T1000 (cell line): ENCODE data around the gene RAI2.

Experiments
- DNase-seq: peaks from one replicate; lab custom pipeline; 2025; ENCODE audit warnings: mixed read lengths; lab: John Stamatoyannopoulos, UW

The RAI2 gene

DNA sequence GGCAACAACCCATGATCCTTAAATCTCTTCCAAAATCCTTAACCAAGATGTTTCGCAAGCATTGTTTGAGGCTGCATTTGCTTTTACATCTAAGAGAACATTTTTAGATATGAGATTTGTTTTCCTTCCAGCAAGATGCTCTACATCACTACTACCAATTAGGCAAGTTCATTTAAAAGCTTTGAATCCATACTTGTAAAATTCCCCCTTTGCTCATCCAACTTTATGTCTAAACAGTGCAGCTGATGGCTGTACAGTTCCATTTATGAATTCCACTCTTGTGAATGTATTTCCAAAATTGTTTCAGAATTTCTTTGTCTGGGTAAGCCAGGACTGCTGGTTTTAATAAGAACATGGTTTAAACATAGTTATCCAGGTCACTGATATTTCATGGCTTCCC lies 31.5 kb downstream of the RAI2 start:
- no peak for DNase-seq

DNA sequence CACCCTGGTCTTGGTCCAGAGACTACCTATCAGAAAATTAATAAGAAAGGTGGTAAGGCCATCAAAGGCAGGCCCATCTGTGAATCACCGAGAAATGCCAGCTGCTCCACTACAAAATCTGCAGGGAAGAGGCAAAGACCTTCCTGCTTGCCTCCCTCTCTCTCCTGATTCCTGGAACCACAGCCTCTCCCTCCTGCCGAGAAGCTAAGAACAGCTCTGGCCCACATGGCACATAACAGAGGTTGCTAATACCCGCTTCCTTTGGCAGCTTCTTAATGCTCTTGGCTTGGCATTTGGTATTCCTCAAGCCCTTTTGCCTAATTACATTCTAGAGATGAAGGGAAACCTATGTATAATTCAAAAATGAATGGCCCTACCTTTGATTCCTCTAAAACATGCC lies 32.9 kb downstream of the RAI2 start:
- DNase-seq = no peak

DNA sequence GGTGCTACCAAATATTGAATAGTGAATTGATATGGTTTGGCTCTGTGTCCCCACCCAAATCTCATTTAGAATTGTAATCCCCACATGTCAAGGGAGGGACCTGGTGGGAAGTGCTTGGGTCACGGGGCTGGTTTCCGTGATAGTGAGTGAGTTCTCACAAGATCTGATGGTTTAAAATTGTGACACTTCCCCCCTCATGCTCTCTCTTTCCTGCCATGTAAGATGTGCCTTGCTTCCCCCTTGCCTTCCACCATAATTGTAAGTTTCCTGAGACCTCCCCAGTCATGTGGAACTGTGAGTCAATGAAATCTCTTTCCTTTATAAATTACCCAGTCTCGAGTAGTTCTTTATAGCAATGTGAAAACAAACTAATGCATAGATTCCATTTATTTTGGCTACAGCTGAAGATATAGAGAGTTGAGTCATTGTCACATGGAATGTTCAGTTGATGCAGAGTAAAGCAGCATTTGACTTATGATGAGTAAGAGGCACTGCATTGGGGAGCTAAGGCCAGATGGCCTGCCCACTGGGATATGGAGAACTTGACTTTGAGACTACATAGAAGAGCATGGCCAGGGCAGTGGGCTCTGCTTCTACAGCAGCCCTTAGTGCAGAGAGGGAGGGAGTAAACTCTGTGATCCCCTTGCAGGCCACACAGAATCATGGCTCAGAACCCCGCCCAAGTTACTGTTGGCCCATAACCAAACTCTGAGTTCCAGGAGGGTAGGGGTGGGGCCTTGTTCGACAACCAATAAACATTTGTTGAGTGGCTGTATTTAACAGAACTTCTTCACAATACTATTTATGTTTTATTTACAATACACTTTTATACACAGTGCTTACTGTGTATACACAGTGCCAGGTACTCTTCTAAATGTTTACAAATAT lies 34.2 kb downstream of the RAI2 start:
- no peak for DNase-seq

DNA sequence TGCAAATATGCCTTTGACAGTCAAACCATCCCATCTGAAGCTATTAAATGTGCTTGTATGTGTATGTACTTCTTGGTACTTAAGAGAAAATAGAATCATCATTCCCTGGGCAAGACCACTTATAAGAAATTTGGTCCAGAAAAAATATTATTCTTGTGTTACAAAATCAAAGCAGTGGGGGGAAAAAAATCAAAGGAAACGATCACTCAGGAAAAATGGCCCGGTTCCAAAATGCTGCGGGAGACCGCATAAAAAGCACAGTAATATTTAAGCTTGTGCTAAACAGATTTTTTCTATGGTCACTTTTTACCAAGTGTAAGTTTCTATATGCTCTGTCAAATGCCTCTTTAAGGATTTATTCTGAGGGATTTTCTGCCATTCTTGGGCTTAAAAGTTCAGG lies 36.1 kb downstream of the RAI2 start:
- DNase-seq = no peak

DNA sequence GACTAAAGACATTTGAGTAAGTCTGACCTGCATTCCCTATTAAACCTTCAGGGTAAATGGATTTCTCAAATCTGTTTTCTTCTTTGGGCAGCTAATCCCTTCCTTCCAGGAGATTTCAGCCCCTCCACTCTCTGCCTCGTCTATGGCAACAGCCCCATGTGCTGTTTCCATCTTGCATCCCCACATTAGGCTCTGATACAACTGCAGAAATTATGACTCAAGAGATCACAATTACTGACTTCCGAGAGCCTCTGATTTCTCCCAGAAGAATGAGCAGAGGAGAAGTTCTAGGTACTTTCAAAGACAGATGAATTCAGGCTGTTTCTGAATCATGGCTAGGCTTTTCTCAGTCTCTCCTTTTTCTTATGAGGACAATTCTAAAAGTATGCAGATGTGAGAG lies 38.7 kb downstream of the RAI2 start:
- DNase-seq = no peak

DNA sequence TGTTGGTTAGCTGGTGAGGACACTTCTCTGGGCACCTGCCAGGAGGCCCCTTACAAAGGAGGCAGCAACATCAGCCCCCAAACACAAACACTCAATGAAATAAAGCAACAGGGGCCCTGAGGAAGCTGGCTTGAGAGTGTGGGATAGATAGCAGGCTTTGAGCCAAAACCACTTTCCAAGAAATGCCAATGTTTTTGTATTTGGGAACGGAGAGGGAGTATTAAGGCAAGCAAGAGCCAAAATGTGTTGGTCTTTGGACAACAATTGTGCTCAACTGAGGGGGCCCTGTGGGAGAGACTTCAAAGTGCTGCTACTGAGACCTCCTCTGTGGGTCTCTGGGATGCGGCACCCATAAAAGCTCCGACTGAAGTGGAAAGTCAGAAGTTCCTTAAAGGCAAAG lies 41.0 kb downstream of the RAI2 start:
- DNase-seq = no peak

DNA sequence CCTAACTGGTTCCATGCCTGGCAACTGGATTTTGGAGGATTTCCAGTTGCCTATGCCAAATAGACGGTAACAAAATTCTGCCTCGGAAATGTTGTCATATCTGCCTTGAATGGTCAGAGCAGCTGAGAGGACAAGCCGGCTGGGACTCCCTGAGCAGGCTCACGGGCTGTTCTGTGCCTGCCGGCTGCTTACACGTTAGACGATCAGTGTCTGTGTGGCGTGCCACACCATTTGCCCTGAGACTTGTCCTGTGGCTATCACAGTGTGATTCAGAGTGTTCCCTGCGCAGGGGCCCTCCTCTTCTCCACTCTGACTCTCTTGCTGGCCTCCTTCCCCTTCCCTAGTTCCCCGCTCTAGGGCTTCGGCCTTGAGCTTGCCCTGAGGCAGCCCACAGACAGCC lies 42.4 kb downstream of the RAI2 start:
- no peak for DNase-seq

DNA sequence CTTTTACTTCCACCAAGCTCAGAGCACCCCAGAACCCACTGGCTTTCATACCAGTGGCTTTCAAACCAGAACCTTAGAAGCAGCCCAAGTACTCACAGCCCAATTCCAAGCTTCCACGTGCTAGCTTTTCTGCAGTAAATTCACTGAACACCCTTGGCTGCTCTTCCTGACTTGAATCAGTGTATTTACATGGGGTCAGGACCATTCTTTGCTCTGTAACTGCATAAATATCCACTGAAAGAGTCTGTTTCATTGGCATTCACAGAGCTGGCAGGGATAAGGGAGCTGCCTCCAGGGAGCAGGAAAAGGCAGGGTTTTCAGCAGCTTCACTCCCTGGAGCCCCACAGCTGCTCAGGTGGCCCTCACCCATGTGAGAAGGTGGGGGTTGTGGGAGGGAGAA lies 43.8 kb downstream of the RAI2 start:
- DNase-seq = no peak

DNA sequence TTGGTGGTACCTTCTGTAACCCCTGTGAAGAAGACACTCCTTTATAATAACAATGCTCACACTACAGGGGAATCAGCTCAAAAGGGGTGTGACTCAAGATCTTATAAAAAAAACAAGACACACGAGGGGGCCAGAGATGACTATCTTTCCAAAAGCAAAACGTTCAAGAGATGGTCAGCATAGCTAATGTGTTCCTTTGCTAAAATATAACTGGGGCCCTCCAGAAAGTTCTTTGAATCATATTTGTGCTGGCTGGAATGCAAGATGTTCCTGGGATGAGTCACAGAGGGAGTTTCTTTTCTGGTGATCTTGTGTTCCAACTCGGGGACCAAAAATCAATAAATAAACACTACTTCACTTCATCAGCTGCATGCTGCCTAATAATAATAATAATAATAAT lies 46.5 kb downstream of the RAI2 start:
- DNase-seq = no peak

DNA sequence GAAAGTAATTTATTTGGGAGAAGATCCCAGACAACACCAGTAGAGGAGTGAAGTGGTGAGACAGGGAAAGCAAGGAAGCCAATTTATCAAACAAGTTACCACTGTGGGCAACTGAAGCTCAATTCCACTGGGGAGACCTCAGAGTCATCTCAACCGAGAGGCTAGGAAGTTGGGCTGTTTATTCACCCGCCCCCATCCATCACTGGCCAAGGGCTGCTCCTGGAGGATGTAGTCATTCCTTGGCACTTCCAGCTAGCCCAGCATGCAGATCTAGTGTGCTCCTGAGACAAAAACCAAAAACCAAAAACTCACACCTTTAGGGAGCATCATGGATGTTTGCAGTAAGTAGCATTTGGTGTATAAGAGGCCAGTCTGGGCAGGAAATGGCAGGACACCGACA lies 47.0 kb downstream of the RAI2 start:
- DNase-seq = no peak

DNA sequence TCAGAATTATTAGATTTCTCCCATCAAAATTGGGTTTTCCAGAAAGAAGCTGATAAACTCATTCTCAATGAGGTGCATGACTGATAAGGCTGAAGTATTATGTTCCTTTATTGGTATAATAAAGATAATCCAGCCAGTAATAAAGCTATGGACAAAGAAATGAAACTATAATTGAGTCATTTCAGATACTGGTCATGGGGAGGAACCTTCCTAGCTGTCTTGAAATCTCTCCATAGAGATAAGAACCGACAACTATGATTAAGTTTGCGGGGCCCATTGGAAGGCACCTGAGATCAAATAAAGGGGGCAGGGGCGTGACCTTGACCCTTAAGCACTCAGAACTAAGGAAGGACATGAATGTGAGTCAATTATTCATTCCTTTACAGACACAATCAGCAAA lies 47.8 kb downstream of the RAI2 start:
- DNase-seq = no peak

DNA sequence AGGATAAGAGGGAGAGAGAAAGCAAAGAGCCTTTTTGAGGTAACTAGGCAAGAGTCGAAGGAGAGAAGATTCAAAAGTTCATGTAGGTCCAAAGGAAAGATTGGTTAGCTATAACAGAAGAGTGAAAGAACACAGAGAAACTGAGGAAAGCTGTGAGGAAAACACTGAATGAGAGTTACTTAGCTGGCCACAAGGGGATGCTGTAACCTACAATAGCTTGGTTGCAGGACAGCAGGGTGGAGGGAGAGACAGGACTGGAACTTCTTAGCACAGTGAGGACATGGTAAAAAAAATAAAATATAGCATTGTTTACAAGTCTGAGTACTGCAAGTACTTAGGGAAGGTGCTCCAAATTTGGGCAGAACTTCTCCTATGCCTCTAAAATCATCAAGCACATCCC lies 48.3 kb downstream of the RAI2 start:
- DNase-seq = no peak

DNA sequence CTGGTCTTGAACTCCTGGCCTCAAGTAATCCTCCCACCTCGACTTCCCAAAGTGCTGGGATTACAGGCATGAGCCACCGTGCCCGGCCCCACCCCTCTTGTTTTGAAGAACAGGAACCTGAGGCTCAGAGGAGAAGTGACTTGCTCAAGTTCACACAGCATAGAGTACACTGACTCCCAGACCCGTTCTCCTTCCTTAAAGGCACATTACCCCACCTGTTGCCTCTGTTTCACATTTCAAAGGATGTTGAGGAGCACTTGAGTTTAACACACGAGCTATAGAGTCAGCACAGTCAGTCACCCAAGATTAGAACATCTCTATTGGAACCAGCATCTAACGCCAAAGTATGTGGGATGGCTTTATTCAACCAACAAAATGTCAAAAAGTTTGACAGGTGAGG lies 51.1 kb downstream of the RAI2 start:
- no peak for DNase-seq

DNA sequence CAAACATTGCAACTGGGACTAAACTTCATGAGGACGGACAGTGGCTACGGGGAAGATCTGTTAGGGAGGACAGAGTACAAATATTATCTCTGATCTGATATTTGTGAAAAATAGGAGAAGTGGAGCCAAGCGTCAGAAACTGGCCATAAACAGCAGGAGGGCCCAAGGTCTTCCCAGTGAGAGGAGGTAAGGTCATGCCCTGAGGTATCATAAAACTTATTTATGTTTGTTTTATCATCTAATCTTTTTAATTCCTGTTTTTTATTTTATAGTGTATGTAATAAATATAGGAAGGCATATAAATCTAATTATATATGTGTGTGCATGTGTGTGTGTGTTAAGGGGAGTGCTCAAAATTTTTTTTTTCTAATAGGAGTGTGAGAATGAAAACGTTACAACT lies 51.8 kb downstream of the RAI2 start:
- no peak for DNase-seq

DNA sequence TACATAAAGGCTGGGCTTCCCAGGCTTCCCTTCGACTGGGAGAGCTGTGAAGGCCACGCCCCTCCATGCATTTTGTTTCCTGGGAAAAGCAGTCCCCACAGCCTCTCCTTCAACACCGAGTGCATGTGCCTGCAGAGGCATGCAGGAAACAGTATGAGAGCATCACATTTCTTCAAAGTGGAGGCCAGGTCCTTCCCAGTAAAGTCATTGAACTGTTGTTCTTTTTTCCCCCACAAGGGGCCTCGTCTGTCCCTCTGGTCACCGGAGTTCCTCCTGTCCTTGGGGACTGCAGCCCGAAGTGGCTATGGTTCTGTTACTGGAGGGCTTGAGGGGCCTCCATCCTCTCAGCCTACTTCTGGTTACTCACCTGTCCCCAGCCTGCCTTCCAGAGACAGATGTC lies 56.0 kb downstream of the RAI2 start:
- no peak for DNase-seq

DNA sequence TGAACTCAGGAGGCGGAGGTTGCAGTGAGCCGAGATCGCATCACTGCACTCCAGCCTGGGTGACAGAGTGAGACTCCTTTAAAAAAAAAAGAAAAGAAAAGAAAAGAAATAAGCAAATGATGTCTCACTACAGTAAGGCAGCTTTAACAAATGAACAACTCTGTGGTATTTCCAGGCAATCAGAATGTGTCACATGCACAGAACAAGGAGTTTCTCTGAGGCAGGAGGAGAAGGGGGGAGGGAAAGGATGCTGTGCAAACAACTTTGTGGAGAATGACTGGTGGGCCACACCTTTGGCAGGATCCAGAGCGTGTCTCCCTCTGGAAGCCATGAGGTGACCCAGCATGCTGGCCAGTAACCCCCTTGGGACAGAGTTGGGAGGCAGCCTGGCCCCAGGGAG lies 57.6 kb downstream of the RAI2 start:
- no peak for DNase-seq

DNA sequence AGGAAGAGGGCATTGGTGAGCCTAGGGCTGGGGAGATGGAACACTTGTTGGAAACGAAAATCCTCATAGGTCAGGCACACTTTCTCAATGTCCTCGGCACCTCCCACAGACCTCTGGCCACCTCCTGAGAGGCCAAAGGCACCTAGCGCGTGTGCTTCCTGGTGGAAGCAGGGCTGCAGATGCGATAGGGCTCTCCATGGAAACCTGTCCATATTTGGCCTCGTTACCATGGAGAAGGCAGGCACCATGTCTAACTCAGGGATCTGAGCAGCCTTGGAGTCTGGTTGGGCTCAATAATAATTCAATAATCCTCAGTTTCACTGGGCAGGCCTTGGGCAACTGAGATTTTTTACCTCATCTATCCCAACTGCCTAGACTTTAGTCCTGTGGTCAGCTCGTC lies 58.3 kb downstream of the RAI2 start:
- DNase-seq = no peak

DNA sequence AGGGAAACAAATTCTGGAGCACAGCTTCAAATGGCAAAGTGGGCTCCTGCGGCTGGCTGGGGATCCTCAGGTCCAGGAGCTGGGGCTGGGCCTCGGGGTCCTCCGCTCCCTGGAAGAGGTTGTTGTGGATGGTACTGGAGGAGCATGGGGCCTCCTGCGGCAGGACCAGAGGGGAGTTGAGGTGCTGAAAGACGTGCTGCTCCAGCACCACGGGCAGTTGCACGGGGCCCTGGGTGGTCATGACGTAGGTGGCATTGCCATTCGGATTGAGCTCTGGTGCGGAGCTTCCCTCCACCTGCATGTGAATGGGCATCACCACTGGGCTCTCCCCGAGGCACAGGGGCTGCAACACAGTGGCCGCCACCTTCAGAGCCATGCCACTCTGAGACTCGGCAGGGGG lies 59.7 kb downstream of the RAI2 start:
- no peak for DNase-seq

DNA sequence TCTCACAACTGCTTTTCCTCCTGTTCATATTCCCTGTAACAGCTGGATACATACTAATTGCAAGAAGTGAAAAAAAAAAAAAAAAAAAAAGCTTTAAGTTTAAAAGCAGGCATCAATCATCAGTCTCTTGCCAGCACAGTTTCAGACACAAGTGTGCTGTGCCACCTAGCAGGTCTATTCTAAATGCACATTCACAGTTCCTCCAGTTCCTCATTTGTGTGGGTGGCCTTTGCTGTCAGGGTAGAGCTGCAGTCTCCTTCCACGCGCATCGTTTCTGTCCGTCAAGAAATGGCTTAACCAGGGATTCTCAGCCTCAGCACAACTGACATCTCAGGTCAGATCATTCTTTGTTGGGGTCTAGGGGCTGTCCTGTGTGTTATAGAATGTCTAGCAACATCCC lies 62.2 kb downstream of the RAI2 start:
- DNase-seq = no peak

DNA sequence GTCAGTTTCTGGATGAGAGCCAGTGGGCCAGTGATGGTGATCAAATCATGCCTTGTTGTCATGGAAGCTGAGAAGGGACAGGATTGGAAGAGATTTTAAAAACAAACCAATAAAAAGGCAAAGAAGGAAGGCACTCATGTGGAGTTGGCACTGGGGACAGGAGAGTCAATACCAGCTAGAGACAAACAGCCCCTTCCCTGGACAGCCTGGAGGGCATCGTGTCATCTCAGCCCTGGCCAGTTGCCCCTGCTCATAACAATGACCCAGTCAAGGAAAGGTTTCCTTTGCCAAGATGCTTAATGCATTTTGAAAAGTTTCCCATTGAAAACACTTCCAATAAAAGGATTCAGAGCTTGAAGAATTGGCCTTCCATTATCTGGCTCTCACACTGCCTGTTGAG lies 68.3 kb downstream of the RAI2 start:
- peak; percentile 88 for DNase-seq

DNA sequence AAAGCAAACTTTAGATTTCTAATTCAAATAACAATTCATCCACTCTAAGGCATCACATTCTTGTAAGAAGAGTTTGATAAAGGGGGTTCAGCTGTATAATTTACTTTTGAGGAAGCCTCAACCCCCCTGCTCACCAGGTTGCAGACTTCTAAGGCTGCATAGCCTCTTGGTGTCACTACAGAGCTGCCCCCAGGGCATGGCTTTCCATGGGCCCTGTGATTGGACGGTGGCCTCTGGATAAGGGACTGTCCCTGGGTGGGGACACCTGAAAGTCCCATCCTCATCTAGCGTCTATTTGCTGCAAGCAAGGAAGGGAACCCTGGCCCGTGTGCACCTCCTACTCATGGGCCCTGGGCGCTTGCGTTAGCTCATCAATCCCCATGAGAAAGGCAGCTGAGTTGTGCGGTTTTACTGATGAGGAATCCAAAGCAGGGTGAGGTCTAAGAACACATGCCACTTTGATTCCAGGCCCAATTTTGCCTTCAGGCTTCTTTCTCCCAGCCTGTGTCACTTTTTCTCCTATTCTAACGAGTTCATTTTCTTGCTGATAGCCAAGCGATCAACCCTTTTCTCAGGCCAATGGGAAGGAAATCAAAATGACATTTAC lies 72.0 kb downstream of the RAI2 start:
- DNase-seq = no peak

DNA sequence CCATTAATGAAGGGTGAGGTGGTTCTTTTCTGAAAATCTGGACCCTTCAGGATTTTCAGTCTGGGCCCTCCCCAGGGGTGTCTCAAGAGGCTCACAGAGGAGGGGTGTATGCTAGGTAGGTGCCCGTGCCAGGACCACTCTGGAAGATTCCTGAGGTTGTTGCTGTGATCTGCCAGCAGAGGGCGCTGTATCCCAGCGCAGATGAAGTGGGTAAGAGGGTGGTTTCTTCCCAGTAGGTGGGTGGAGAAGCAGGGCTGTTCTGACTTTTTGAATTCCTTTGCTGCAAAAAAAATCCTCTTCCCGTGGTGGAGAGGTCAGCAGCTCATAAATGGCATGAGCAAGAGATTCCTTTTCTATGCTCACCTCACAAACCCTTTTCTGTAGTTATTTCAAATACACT lies 72.7 kb downstream of the RAI2 start:
- no peak for DNase-seq

DNA sequence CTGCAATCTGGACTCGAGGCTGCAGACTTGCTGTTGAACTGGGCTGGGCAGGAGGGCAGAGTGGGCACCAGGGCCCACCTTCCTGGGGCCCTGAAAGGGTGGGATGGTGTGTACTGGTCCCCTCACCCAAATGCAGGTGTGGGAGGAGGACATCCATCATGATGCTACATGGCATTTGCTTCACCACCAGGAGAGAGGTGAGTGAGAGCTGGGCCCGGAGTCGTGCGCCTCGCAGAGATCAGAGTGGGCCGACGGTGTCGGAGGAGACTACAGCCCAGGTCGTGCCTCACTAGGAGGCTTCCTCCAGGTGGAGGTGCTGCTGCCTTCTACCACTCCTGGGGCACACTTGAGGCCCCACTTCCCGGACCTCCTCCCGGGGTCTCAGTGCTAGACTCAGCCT lies 73.5 kb downstream of the RAI2 start:
- DNase-seq = no peak
